HUES6 (cell line): ENCODE data around the gene RBPJ.
A peak's percentile ranks its signal among the peaks of the same experiment; 100 is the strongest.

Experiments used
- H3K27ac ChIP-seq: 2 replicates; pipeline ENCODE4 v1.7.0; 2013; ENCODE audit warnings: low read depth, mild to moderate bottlenecking, low read length, inconsistent platforms
- H3K27me3 ChIP-seq: 2 replicates; pipeline ENCODE4 v1.6.1; 2013; ENCODE audit warnings: low read length; ENCODE audit not compliant: control insufficient read depth, insufficient read depth
- H3K36me3 ChIP-seq: 2 replicates; pipeline ENCODE4 v1.6.1; 2013; ENCODE audit warnings: low read length; ENCODE audit not compliant: control insufficient read depth, insufficient read depth
- H3K4me1 ChIP-seq: 2 replicates; pipeline ENCODE4 v1.6.1; 2013; ENCODE audit warnings: low read length; ENCODE audit not compliant: control insufficient read depth, insufficient read depth
- H3K4me3 ChIP-seq: 2 replicates; pipeline ENCODE4 v1.5.1; 2013; ENCODE audit warnings: low read depth, low read length
- H3K9ac ChIP-seq: one replicate; pipeline ENCODE4 v1.6.1; 2013; ENCODE audit warnings: mild to moderate bottlenecking, low read length
- H3K9me3 ChIP-seq: 2 replicates; pipeline ENCODE4 v1.6.1; 2013; ENCODE audit warnings: low read depth, low read length; ENCODE audit not compliant: control insufficient read depth, insufficient read depth

Gene RBPJ

GRCh38 chr4:26420913-26421312 is 100.1 kb downstream of the RBPJ start:
- Histone ChIP-seq H3K36me3 (peaks cover 47% of the 10 kb centered on the region), H3K4me1 (peaks cover 31% of the 10 kb centered on the region), H3K9ac (no peak overlapping the region), H3K9me3 (no peaks in the 10 kb centered on the region), H3K27ac (peak overlapping the region; percentile 2; the same call in 1 of the 2 replicates), H3K27me3 (no peaks in the 10 kb centered on the region), H3K4me3 (no peak overlapping the region)

GRCh38 chr4:26424153-26424552 is 103.3 kb downstream of the RBPJ start:
- Histone ChIP-seq H3K4me3 (no peak overlapping the region), H3K36me3 (peaks cover 69% of the 10 kb centered on the region), H3K4me1 (peaks cover 31% of the 10 kb centered on the region), H3K27ac (no peak overlapping the region), H3K27me3 (no peaks in the 10 kb centered on the region), H3K9ac (no peak overlapping the region), H3K9me3 (no peaks in the 10 kb centered on the region)

- H3K9me3 ChIP-seq = no peaks in the 10 kb centered on the region
- H3K4me1 ChIP-seq = peaks cover 31% of the 10 kb centered on the region
- H3K27me3 ChIP-seq = no peaks in the 10 kb centered on the region
- H3K36me3 ChIP-seq = peaks cover 76% of the 10 kb centered on the region
- H3K27ac ChIP-seq = no peak overlapping the region
- H3K4me3 ChIP-seq = no peak overlapping the region
- no peak overlapping the region for H3K9ac ChIP-seq
Observed at GRCh38 chr4:26424838-26425237, 104.0 kb downstream of the RBPJ start.

- Histone ChIP-seq H3K36me3 (peaks cover 84% of the 10 kb centered on the region), H3K4me1 (peaks cover 23% of the 10 kb centered on the region), H3K27ac (no peak overlapping the region), H3K9ac (no peak overlapping the region), H3K4me3 (no peak overlapping the region), H3K27me3 (no peaks in the 10 kb centered on the region), H3K9me3 (no peaks in the 10 kb centered on the region)
Observed at GRCh38 chr4:26425953-26426352, 105.1 kb downstream of the RBPJ start.

- H3K9me3 ChIP-seq = no peaks in the 10 kb centered on the region
- H3K27ac ChIP-seq = no peak overlapping the region
- H3K9ac ChIP-seq = no peak overlapping the region
- peaks cover 87% of the 10 kb centered on the region for H3K36me3 ChIP-seq
- peaks cover 14% of the 10 kb centered on the region for H3K4me1 ChIP-seq
- no peaks in the 10 kb centered on the region for H3K27me3 ChIP-seq
- no peak overlapping the region for H3K4me3 ChIP-seq
Observed at GRCh38 chr4:26426892-26427291, 106.1 kb downstream of the RBPJ start.

GRCh38 chr4:26429910-26430309 is 109.1 kb downstream of the RBPJ start:
- H3K36me3 ChIP-seq = peaks cover 93% of the 10 kb centered on the region

GRCh38 chr4:26431461-26432180 is 110.8 kb downstream of the RBPJ start:
- H3K4me3 ChIP-seq = no peak overlapping the region
- peaks cover 89% of the 10 kb centered on the region for H3K36me3 ChIP-seq
- H3K9ac ChIP-seq = no peak overlapping the region
- no peaks in the 10 kb centered on the region for H3K27me3 ChIP-seq
- no peak overlapping the region for H3K27ac ChIP-seq
- no peaks in the 10 kb centered on the region for H3K4me1 ChIP-seq
- H3K9me3 ChIP-seq = no peaks in the 10 kb centered on the region

More at GRCh38 chr4:26429910-26430309, 109.1 kb downstream of the RBPJ start:
- Histone ChIP-seq H3K9me3 (no peaks in the 10 kb centered on the region), H3K4me3 (no peak overlapping the region), H3K9ac (no peak overlapping the region), H3K27me3 (no peaks in the 10 kb centered on the region), H3K4me1 (no peaks in the 10 kb centered on the region), H3K27ac (no peak overlapping the region)

- H3K27me3 ChIP-seq = no peaks in the 10 kb centered on the region
- peaks cover 90% of the 10 kb centered on the region for H3K36me3 ChIP-seq
- H3K27ac ChIP-seq = no peak overlapping the region
- no peak overlapping the region for H3K9ac ChIP-seq
- H3K4me1 ChIP-seq = no peaks in the 10 kb centered on the region
- no peak overlapping the region for H3K4me3 ChIP-seq
- H3K9me3 ChIP-seq = no peaks in the 10 kb centered on the region
Observed at GRCh38 chr4:26432419-26432818, 111.6 kb downstream of the RBPJ start.

GRCh38 chr4:26433556-26433955 is 112.7 kb downstream of the RBPJ start:
- no peaks in the 10 kb centered on the region for H3K27me3 ChIP-seq
- H3K9ac ChIP-seq = no peak overlapping the region
- H3K4me3 ChIP-seq = no peak overlapping the region
- H3K36me3 ChIP-seq = peaks cover 91% of the 10 kb centered on the region
- no peaks in the 10 kb centered on the region for H3K9me3 ChIP-seq
- no peaks in the 10 kb centered on the region for H3K4me1 ChIP-seq
- no peak overlapping the region for H3K27ac ChIP-seq

GRCh38 chr4:26434030-26434639 is 113.3 kb downstream of the RBPJ start:
- Histone ChIP-seq H3K36me3 (peaks cover 90% of the 10 kb centered on the region), H3K9ac (no peak overlapping the region), H3K27me3 (no peaks in the 10 kb centered on the region), H3K9me3 (no peaks in the 10 kb centered on the region), H3K27ac (no peak overlapping the region; the same call in 1 of the 2 replicates), H3K4me3 (no peak overlapping the region), H3K4me1 (no peaks in the 10 kb centered on the region)

GRCh38 chr4:26441102-26441501 is 120.3 kb downstream of the RBPJ start:
- Histone ChIP-seq H3K4me1 (no peaks in the 10 kb centered on the region), H3K27ac (no peak overlapping the region), H3K9me3 (no peaks in the 10 kb centered on the region; the same call in 1 of the 2 replicates), H3K4me3 (no peak overlapping the region), H3K27me3 (no peaks in the 10 kb centered on the region), H3K9ac (no peak overlapping the region), H3K36me3 (peaks cover 34% of the 10 kb centered on the region)
